HG03103 (cell line): ENCODE results near the gene GALNT18.
"Not testable (repeated sequence)": the region's sequence is repeated elsewhere in the genome, so short reads cannot be mapped to it uniquely, and the experiment has no call there.

Experiments
- ATAC-seq: cut with Tn5 transposase; IDR thresholded peaks from one replicate; pipeline ENCODE4 v1.9.1; 2021; ENCODE audit warnings: low read depth; ENCODE audit not compliant: unreplicated experiment

Gene GALNT18

GRCh38 chr11:11476499-11476898 lies 145.3 kb downstream of the GALNT18 start:
- ATAC-seq: no peak

- no peak for ATAC-seq
These were observed 149.7 kb downstream of the GALNT18 start for GRCh38 chr11:11472106-11472505.

DNA sequence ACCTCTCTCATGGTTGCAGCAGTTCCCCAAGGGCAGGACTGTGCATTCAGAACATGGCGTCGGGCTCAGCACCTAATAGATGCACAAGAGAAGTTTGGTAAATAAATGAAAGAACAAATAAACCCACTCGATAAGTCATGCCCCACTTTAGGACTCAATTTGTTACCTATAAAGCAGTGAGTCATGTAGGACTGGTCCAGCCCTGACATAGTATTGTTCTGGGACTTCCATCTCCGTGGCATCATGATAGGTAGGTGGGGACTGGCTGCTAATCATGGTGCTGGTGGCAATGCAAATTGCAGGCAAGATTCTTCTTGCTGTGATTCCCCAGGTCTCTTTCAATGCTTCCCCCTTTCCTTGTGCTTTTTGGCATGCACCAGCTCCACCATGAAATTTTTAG lies 150.6 kb downstream of the GALNT18 start:
- ATAC-seq: no peak

- no peak for ATAC-seq
These were observed 152.9 kb downstream of the GALNT18 start for GRCh38 chr11:11468954-11469353.

GRCh38 chr11:11467312-11467711 lies 154.5 kb downstream of the GALNT18 start:
- ATAC-seq: no peak

DNA sequence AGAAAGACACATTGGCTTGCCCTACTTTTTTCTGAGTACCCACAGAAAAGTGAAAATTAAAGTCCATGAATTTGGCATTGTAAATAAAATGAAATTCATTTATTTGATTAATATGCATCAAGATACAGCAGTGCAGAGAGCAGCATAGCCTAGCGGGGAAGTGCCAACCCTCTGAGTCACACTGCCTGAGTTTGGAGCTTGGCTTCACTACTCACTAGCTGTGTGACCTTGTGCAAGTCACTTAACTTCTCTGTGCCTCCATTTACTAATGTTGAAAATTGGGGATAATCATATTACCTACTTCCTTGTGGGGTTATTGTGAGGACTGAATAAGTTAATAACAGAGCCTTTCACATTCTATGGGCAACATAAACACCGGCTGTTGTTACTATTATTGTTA lies 157.2 kb downstream of the GALNT18 start:
- ATAC-seq: no peak

GRCh38 chr11:11463405-11463804 lies 158.4 kb downstream of the GALNT18 start:
- no peak for ATAC-seq

GRCh38 chr11:11461473-11461872 lies 160.3 kb downstream of the GALNT18 start:
- no peak for ATAC-seq

DNA sequence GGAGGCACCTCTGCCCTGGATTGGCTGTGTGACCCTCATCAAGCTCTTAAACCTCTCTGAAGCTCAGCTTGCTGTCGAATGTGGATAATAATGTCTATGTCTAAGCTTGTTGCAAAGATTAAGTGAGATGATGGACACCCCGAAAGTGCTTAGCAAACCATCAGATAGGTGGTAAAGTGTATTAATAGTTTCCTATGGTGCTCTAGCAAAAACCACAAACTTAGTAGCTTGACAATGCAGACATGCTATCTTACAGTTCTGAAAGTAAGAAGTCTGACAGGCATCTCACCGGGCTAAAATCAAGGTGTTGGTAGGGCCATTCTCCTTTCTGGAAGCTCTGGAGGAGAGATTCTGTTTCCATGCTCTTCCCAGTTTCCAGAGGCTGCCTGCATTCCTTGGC lies 162.2 kb downstream of the GALNT18 start:
- ATAC-seq: no peak

DNA sequence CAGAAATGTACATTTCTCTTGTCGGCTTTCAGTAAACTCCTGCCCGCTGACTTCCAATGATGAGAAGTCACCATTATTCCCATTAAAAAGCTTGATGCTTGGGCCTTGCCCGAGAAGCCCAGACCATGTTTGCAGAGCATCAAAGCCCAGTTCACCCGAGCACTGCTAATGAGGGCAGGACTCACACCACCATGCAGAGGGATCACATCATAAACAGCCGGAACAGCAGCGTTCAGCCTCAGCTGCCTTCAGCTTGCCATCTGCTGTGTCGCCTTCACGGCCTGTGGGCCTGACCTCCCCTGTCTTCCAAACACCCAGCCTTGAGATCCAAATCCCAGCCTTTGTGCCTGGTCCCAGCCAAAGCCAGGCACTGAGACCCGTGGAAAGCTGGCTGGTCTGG lies 163.3 kb downstream of the GALNT18 start:
- ATAC-seq: no peak

DNA sequence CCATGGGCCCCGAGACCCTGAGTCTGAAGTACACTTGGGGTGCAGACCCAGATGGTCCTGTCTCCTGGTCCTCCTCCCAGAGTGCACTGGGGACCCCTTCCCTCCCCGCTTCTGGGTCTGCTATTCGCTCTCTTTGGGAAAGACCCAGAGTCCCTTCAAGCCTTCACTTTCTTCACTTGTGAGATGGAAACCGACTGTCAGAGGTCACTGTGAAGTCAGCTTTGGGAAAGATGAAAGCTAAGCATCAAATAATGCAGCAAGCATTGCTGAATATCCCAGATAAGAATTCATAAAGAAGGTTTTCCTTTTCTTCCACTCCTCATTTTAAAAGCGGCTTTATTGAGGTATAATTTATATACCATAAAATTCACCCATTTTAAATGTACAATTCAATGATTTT lies 163.8 kb downstream of the GALNT18 start:
- ATAC-seq: no peak

- ATAC-seq: no peak
These were observed 164.9 kb downstream of the GALNT18 start for GRCh38 chr11:11456866-11457265.

GRCh38 chr11:11454671-11455223 lies 167.1 kb downstream of the GALNT18 start:
- ATAC-seq: no peak

- peak; percentile 54 for ATAC-seq
These were observed 170.3 kb downstream of the GALNT18 start for GRCh38 chr11:11451501-11452005.

DNA sequence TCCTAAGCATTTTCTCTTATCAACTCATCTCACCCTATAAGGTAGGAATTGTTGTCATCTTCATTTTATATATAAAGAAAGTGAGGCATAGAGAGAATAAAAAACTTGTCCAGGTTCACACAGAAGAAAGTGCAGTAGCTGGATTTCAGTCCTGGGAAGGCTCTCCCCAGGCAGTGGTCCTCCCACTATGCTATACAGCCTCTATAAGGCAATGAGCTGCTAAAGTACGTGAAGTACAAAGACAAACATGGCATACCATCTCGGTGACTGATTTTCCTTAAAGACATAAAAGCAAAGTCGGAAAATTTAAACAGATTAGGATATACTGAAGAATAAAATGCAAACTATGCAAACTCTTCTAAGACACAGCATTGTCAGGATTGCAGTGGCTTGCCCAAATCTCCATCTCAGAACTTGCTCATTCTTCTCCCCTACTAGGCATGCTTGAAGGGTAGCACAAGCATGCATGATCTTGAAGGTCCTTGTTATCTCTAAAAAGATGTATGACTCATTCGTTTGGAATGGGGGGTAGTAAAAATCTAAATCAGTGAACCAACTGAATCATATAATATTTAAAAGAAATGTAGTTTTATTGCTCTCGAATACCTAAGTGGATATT lies 171.0 kb downstream of the GALNT18 start:
- no peak for ATAC-seq

- no peak for ATAC-seq
These were observed 172.5 kb downstream of the GALNT18 start for GRCh38 chr11:11449327-11449726.

- no peak for ATAC-seq
These were observed 173.2 kb downstream of the GALNT18 start for GRCh38 chr11:11448626-11449025.

DNA sequence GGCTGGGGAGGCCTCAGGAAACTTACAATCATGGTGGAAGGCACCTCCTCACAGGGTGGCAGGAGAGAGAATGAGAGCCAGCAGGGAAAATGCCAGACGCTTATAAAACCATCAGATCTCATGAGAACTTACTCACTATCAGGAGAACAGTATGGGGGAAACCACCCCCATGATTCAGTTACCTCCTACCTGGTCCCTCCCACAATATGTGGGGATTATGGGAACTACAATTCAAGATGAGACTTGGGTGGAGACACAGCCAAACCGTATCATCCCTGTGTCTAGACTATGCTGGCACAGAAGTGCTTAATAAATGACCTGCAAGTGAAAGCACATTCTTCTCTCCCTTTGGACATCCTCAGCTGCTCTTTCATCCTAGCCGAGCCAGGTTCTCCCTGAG lies 174.2 kb downstream of the GALNT18 start:
- ATAC-seq: not testable (repeated sequence)

DNA sequence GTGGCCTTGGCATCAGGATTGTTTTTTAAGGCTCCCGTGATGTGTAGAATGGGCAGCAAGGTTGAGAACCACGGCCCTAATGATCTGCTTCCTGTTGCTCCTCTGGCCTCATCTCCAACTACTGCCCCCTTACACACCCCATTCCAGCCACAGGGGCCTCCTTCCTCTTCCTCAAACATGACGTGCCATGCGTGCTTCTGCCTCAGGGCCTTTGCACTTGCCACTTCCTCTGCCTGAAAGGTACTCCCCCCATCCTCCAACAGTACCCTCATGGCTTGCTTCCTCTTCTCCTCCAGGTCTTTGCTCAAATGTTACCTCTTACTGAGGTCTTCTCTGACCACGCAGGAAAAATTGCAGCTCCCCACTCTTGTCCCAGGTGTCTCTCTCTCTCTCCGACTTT lies 174.8 kb downstream of the GALNT18 start:
- no peak for ATAC-seq

- no peak for ATAC-seq
These were observed 175.2 kb downstream of the GALNT18 start for GRCh38 chr11:11446564-11446963.

- no peak for ATAC-seq
These were observed 176.2 kb downstream of the GALNT18 start for GRCh38 chr11:11445441-11446185.

DNA sequence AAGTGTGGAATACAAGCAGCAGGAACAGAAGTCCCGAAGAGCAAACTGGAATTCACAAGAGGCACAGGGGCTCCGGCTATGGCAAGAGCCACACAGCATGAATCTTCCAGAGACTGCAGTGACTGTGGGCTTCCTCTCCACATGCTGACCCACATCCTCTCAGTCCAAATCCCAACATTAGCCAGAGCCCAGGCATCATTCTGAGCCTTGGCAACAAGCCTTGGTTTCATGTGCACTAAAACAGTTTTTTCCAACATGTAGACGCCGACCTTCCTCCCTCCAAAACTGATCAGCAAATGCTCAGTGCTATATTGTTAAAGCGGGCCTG lies 177.0 kb downstream of the GALNT18 start:
- no peak for ATAC-seq
